ENCODE measurements around the gene EFCAB9.

EFCAB9 gene

DNA sequence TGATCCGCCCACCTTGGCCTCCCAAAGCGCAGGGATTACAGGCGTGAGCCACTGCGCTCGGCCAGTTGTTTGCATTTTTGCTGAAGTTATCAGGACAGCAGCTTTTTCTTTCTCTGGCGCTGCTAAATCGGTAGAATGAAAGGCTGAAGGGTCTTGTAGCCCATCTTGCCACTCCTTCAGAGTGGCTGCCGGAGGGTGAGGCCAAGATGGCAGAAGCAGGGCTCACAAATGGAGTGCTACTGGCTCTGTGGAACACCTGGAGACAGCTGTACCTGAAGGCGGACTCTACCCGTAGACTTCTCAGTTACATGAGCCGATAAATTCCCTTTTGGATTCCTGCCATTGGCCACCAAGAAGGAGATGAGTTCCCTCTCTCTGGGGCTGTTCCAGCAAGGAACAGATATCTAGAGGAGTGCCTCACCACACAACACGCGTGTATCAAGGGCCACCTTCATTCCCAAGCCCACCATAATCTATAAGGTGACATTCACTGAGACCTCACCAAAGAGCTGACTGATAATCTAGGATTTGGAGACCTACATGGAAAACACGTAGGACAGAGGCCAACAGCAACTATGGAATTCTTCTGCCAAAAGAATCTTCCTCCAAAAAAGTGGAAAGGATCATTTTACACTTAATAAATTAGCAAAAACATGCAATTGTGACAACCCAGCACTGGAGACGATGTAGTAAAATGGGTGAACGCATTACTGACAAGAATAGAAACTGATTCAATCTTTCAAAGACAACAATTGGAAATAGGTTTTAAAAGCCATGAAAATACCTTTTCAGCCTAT is 27.7 kb upstream of the EFCAB9 start:
- DNase-seq = no peak

DNA sequence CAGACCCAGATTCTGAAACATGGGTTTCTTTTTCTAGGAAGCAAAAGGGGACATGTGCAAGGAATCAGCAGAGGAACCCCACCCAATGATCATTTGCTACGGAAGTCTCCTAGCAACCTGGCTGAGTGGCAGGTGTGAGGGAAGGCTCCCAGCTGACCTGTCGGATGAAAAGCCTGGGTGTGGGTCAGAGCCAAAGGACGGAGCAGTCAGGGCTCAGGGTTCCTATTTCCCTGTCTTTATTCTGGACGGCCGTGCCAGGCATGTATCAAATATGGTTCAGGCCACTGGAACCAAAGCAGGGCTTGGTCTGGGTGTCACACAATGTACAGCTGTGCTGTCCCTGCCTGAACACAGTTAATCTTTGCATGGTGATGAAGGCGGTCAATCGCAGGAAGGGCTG is 26.1 kb upstream of the EFCAB9 start:
- no peak for DNase-seq

DNA sequence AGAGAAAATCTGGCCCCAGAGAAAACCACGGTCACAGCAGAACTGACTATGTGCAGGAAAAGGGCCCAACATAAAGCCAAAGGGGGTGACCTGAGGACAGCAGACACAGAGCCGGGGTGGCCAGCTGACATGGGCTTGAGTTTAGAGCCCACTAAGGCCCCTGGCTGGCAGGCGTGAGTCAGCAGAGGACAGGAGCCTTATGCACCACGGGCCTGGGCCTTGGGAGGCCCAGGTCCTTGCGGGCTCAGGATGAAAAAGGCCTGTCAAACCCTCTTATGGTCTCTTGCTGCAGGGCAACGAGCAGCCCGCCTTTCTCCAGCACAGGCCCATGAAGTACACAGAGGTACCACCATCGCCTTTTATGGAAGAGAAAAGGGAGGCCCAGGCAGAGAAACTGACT is 25.7 kb upstream of the EFCAB9 start:
- no peak for DNase-seq

DNA sequence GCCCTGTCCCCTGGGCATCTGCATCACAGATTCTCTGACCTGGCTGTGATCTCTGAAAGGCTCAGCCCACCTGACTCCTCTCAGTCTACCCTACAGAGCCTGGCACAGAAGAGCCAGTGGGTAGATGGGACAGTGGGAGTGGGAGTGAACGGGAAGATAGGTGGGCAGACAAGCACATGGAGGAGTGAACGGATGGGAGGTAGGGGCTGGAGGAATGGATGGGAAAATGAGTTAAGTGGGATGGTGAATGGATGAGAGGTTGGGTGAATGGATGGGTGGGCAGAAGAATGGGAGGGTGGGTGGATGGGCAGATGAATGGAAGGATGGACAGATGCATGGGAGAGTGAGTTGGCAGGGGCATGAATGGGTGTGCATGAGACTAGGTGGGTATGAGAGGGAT is 24.8 kb upstream of the EFCAB9 start:
- DNase-seq = no peak

DNA sequence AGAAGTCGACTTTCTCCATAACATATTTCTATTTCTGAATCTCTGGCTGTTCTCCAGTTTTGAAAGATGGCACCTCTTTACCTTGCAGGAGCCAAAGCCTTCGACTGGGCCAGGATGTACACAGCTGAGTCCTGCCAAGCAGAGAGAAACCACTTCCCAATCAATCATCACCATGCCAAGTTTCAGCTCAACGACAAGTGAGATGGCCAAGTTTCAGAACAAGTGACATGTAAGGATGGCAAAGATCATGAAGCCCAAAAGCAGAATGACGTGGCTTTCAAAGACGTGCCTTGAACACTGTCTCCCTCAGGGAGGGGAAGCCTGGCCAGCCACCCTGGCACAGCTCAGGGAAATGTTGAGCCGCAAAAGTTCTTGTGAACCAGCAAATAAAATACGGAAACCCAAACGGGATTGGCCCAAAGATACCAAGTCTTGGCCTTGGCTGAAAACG is 23.7 kb upstream of the EFCAB9 start:
- DNase-seq = no peak

DNA sequence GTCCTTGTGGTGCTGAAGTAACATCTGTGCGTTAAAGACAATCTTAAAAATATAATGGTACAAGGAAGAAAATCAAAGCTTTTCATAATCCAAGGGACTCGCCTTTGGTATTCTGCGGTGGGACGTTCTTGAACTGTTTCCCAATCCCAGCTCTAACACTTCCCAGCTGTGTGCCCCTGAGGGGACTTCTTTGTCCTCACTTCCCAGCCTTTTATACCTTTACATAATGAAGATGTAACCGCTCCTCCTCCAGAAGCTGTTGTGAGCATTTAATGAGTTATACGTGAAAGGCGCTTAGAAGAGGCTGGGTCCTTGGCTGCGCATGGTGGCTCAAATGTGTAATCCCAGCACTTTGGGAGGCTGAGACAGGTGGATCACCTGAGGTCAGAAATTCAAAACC is 22.9 kb upstream of the EFCAB9 start:
- DNase-seq = no peak

DNA sequence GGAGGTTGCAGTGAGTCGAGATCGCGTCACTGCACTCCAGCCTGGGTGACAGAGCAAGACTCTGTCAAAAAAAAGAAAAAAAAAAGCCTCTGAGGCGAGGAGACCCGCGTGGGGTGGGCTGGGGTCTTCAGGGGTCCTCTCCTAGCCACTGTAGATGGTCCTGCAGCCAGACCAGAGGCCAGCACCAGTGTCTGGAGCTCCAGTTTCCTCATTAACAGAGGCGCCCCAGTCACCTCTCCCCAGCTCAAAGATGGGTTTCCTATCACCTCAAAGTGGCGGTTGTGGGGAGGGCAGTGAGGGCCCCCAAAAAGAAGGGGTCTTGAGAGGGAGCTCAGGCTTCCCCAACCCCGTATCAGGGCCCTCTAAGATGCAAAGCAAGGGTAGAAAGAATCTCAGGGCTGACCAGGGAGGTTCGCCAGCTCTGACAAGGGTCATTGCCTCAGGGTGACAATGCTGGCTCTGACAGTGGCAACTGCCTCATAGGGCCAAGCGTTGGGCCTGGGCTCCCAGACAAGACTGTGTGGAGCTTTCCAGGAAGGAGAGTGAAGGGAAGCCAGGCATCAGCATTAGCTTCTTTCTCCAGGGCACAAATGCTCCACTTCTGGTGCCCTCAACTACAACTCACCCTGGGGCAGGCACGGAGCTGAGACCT is 20.9 kb upstream of the EFCAB9 start:
- no peak for DNase-seq

DNA sequence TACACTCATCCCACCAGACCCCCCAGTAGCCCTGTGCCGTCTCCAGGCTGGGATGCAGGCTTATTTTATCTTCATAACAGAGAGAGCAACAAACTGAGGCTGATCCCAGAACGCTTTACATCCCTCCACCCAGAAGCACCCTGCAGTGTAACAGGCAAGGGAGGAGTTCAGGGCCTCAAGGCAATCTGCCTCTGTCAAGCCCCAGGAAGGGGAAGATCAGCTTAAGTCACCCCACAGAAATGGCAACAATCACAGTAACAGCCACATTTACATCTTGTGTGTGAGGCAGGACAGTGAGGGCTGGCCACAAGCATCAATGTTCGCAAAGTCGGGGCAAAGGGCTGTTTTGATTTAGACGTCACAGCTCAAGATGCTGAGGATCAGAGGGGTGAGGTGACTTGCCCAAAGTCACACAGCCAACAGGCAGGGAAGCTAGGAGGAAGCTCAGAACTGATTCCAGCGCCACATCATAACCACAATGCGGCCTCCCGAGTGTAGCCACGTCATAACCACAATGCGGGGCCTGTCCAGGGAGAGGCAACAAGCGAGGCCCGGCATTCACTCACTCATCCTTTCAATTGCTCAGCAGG is 20.3 kb upstream of the EFCAB9 start:
- DNase-seq = peak; percentile 69

DNA sequence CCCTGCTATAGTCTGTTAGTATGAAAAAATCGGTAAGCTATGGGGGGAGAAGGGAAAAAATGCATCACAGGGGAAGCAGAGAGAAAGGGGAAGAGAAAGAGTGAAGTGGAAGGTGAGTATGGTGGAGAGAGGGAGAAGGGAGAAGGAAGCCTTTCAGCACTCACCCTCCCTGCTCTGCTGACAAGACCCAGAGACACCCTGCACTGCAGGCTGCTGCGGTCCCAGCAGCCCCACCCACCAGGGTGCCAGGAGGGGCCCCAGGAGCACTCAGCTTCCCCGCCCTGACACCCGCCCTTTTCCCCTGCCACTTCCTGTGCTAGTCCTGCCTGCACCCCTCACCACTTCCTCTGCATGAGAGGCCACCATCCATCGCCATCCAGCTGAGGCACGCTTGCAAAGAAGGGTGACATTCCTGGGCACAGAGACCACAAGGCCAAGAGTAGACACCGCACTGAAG is 18.7 kb upstream of the EFCAB9 start:
- DNase-seq = peak; percentile 90

DNA sequence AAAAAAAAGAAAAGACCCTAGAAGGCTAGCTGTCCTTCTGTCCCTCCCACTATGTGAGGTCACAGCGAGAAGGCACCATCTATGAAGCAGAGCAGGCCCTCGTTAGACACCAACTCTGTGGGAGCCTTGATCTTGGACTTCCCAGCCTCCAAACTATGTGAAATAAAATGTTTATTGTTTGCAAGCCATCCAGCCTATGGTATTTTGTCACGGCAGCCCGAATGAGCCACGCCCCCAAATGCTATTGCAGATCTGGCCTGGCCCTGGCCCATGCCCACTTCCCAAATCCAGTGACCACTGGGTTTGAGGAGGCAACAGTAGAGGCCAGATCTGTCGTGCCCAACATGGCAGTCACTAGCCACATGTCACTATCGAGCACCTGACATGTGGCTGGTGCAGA is 16.8 kb upstream of the EFCAB9 start:
- no peak for DNase-seq

DNA sequence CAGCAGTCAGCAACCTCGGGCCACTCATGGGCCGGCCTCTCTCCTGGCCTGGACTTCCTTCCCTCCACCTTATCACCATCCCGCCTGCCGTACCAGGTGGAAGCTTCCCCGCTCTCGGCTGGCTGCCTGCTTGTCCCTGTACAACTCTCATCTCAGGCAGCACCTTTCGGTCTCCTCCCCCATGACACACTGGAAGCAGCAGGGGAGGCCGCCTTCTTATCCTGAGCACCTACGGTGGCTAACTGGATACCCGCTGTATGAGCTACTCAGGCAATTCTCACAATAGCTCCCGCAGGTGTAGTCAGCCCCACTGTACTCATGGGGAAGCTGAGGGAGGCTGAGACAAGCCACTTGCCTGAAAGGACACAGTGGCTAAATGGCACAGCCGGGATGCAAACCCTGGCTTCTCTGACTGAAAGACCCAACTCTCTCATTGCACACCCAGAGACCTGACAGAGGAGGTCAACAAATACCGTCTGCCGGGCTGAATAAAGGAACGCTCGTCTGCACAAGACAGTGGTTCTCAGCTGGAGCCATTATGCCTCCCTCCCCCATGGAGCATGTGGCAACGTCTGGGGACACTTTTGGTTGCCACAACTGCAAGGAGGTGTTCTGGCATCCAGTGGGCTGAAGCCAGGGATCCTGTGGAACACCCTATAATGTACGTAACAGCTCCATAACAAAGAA is 15.5 kb upstream of the EFCAB9 start:
- peak; percentile 49 for DNase-seq

DNA sequence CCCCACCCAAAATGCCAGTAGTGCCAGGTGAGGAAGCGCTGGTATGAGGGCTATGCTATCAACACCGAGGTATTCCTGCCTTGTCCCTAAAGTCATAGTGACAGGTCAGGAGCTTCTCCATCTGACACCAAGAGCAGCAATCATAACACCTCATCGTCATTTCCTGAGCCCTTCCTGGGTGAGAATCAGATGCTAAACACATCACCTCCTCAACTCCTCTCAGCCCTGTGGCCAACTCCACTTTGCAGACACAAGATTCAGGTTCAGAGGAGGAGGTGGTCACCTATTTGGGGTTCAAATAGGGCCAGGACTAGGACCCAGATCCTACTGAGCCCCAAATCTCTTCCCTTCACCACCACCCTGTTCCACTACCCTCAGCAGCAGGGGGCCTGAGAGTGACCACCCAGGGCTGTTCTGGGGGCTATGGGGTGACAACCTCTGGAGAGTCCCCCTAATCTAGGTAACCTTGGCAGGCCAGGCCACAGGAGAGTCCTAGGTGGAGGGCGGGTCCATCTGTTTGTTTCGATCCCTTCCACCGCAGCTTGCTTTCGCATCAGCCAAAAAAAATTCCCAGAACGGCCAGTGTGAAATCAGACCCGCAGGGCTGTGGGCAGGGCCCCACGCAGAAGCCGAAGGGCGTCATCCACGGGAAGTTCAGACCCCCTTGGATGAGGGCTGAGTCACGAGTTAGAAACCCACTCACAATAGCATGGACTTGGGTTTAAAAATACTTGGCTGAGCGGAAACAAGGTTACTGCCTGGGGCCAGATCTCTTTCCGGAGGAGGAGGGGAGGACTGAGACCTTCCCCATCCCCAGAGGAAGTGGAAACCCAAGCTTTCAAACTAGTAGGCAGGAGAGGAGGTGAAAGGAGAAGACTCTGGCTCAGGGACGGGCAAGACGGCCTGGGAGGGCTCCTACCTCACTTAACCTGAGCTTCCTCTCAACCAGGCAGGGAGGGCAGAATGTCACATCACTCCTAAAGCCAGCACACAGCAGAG is 14.7 kb upstream of the EFCAB9 start:
- DNase-seq = peak; percentile 77

DNA sequence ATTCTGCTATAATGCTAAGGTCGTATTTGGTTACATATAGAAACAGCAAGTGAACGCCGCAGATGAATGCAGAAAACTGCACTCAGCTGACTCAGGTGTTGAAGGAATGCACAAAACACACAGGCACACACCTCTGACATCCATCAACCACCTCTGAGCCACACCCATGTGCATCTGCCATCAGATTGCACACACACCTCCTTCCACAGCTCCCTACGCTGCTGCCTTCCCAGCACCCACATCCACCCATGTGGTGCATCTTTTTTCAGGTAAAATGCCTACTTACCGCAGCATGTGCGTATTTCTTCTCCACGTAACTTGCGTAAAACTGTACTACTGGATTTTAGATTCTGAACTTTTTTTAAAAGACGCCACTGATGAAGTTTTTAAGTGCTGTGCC is 13.0 kb upstream of the EFCAB9 start:
- DNase-seq = peak; percentile 50

DNA sequence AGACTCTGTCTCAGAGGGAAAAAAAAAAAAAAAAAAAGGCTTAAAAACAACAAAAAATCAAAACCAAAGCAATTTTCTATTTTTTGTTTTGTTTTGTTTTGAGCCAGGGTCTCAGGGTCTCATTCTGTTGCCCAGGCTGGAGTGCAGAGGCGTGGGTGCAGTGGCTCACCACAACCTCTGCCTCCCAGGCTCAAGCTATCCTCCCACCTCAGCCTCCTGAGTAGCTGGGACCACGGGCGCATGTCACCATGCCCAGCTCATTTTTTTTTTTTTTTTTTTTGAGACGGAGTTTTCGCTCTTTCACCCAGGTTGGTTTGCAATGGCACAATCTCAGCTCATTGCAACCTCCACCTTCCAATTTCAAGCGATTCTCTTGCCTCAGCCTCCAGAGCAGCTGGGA is 11.7 kb upstream of the EFCAB9 start:
- no peak for DNase-seq

DNA sequence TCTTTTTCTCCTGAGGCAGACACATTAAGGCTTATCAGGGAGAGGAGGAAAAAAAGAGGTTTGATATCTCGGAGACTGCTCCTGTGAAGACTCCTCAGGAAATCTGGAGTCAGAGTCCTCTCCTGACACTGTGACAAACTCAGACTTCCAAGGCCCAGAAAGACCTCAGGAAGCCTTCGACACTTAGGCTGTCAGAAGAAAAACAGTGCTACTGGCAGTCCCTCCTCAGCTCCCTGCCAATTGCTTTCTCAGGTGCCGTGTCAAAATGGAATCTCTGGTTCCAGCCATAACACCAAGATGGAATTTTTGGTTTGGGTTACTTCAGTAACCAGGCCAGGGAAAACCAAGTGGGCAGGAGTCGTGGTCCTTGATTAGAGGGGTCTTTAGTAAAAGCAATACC is 10.1 kb upstream of the EFCAB9 start:
- DNase-seq = no peak

DNA sequence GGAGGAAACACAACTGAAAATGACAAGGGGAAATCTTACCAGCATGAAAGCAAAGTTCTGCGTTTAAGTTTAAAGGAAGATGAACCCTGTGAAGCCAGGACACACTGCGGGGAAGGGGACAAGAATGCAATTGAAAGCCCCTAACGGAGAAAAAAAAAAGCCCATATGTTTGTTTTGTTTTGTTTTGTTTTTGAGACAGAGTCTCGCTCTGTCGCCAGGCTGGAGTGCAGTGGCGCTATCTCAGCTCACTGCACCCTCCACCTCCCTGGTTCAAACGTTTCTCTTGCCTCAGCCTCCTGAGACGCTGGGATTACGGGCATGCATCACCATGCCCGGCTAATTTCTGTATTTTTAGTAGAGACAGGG is 8.9 kb upstream of the EFCAB9 start:
- DNase-seq = peak; percentile 47

DNA sequence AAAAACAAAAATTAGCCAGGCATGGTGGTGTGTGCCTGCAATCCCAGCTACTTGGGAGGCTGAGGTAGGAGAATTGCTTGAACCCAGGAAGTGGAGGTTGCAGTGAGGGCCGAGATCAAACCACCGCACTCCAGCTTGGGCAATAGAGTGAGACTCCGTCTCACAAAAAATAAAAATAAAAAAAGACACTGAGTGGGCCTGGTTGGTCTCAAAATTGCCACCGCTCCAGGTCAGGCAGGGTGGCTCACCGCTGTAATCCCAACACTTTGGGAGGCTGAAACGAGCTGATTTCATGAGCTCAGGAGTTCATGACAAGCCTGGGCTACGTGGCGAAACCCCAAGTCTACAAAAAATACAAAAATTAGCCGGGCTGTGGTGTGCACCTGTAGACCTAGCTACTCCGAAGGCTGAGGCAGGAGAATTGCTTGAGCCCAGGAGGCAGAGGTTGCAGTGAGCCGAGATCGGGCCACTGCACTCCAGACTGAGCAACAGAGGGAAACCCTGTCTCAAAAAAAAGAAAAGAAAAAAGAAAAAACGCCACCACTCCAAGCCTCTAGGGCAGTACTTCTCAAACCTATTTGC is 7.8 kb upstream of the EFCAB9 start:
- DNase-seq = no peak

DNA sequence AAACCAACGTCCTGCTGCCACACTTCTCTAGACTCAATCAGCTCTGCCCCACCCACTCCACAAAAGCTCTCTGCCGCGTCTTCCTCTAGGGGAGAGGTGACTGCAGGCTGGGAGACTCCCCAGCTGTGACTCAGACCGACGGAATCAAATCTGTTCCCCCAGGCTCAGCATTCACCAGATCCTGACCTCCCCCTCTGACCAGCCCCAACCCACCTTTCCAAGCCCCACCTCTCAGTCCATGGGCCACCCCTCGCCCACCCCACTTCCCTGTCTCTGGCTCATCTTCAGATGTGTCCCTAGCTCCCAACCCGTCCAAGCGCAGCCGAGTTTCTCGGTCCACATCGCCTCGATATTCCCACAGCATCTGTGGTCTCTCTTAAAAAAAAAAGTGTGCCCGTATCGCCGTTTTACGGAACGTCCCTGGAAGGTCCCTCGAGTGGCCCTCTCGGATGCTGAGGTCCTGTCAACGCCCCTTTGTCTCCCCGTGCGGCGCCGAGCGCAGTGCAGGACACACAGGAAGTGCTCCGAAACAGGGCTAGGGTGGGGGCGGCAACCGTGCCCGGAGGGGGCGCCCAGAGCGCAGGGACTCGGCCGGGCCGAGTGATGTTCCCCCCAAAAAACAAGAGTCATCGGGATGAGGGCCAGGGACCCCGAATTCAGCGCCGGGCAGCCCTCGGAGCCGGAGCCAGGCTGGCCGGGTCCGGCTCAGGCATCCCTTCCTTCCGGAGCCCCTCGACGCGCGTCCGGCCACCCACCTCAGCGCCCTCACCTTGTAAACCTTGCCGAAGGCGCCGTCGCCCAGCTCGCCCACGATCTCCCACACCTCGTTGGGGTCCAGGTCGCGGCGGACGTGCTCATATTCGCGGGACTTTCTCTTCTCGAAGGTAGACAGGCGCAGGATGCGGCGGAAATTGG is 6.6 kb upstream of the EFCAB9 start:
- peak; percentile 73 for DNase-seq

DNA sequence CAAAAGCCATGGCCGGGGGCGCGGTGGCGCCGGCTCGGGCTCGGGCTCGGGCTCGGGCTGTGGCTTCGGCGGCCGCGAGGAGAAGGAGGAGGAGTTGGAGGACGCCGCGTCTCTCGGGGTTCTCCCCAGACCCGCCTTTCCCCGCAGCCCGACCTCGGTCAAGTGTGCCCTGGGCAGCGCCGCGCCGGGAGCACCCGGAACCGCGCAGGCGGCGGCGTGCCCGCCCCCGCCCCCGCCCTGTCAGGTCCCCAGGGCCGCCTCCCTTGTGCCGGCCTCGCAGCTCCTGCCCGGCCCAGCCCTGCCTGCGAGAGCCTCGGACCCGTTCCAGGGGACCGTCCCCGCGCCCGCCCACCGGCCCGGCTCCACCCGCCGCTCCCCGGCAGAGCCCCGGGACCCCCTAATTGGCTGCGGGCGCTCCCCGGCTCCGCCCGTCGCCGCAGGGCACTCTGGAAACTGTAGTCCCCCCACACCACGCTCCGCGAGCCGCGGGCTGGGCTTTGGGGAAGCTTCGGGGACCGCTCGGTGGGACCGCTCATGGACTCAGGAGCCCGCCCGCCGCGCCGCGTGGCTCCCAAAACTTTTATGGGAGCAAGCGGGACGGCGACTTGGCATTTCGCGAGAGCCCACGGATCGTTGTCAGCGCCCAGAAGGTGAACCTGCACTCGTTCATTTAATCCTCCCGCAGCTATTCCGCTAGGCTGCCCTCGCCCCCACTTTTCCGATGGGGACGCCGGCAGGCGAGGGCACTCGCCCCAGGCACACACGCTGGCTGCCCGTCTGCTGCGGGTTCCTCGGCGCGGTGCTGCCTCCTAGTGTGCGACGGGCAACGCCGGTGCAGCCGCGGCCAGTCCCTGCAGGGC is 5.7 kb upstream of the EFCAB9 start, which contains the start of gene STK10:
TSS of gene STK10 (minus strand) at position 192 of the 860 bp plus-strand sequence. CDS start at position 10, 182 bp downstream.
- peak; percentile 91 for DNase-seq
